Measurements from ENCODE around the gene BPIFB2. TPM values are rescaled to one million over a fixed set of nuclear protein-coding genes. Genes with fewer than 3 reads are reported as not detected.
"Not testable (repeated sequence)": the region's sequence is repeated elsewhere in the genome, so short reads cannot be mapped to it uniquely, and the experiment has no call there.

BPIFB2 gene
- total RNA-seq, 1 donor from 2014 or later, result 54.9 TPM

GRCh38 chr20:33042983-33043730 is 35.7 kb downstream of the BPIFB2 start:
- DNase-seq, result no peak

GRCh38 chr20:33043731-33044181 is 36.3 kb downstream of the BPIFB2 start:
- DNase-seq, result no peak

GRCh38 chr20:33045129-33045721 is 37.7 kb downstream of the BPIFB2 start:
- DNase-seq, result not testable (repeated sequence)

GRCh38 chr20:33046412-33046811 is 38.9 kb downstream of the BPIFB2 start:
- DNase-seq, result no peak

GRCh38 chr20:33051333-33051732 is 43.8 kb downstream of the BPIFB2 start:
- DNase-seq, result no peak

GRCh38 chr20:33053291-33054106 is 46.0 kb downstream of the BPIFB2 start, which contains the start of gene BPIFB3:
TSS of gene BPIFB3 (plus strand) at chr20:33053903. CDS start at chr20:33055436, 1,533 bp downstream.
- DNase-seq, result no peak

- no peak for DNase-seq
These were observed 46.9 kb downstream of the BPIFB2 start for GRCh38 chr20:33054381-33054780.

- DNase-seq, result peak; percentile 43
These were observed 47.3 kb downstream of the BPIFB2 start for GRCh38 chr20:33054791-33055190.

- DNase-seq, result no peak
These were observed 51.6 kb downstream of the BPIFB2 start for GRCh38 chr20:33059136-33059535.

GRCh38 chr20:33059741-33060390 is 52.4 kb downstream of the BPIFB2 start:
- no peak for DNase-seq

GRCh38 chr20:33061658-33062028 is 54.1 kb downstream of the BPIFB2 start:
- DNase-seq, result peak; percentile 13

- no peak for DNase-seq
These were observed 54.8 kb downstream of the BPIFB2 start for GRCh38 chr20:33062105-33062824.

- DNase-seq, result no peak
These were observed 55.3 kb downstream of the BPIFB2 start for GRCh38 chr20:33062825-33063149.

- DNase-seq, result peak; percentile 49
These were observed 55.8 kb downstream of the BPIFB2 start for GRCh38 chr20:33063271-33063670.

GRCh38 chr20:33064572-33065287 is 57.2 kb downstream of the BPIFB2 start:
- DNase-seq, result no peak

- DNase-seq, result peak; percentile 37
These were observed 58.3 kb downstream of the BPIFB2 start for GRCh38 chr20:33065785-33066184.

- no peak for DNase-seq
These were observed 60.3 kb downstream of the BPIFB2 start for GRCh38 chr20:33067806-33068205.

- DNase-seq, result no peak
These were observed 60.9 kb downstream of the BPIFB2 start for GRCh38 chr20:33068251-33068939.

- no peak for DNase-seq
These were observed 62.2 kb downstream of the BPIFB2 start for GRCh38 chr20:33069673-33070072.

Data from tongue (tissue), 2 donors.